CD4-positive, alpha-beta T cell treated with Interleukin-6 at 100 ng/mL for 8 hours (primary cell): ENCODE data around the gene BANF1.
A peak's percentile ranks its signal among the peaks of the same experiment; 100 is the strongest.

Source experiments
- DNase-seq: peaks from one replicate; pipeline ENCODE4 v3.0.0-alpha.2; 2020; ENCODE audit warnings: mixed read lengths, low spot score

The BANF1 gene

GRCh38 chr11:66039765-66040164 is 37.5 kb downstream of the BANF1 start:
- DNase-seq = no peak

DNA sequence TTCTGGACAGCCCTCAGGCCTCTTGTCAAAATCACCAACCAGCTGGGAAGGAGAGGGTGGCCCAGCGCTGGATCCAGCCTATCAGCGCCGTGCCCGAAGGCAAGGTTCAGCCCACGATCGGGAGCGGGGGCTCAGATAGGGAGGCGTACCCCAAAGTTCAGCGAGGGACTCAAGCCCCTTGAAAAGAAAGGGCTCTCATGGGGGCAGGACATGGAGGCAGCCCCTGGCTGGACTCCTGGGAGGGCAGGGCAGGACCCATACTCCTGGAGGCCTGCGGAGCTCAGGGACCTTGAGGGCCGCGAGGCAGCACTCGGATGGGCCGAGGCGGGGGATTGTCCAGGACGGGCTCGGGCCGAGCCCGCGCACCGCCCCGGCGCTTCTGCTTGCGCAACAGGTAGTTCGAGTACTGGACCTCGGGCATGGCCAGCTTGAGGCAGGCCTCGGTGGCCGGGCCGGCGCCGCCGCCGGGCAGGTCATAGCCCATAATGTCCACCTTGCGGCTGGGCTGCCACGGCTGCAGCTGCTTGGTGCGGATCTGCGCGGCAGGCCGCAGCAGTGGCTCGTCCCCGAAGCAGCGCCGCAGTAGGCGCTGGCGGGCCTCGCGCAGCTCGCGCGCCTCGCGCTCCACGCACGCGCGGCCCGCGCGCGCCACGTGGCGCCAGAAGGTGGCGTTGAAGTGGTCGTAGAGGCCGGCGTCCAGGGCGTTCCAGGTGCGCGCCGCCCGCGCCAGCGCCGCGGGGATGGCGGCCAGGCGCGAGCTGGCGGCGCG is 40.1 kb downstream of the BANF1 start:
- no peak for DNase-seq

DNA sequence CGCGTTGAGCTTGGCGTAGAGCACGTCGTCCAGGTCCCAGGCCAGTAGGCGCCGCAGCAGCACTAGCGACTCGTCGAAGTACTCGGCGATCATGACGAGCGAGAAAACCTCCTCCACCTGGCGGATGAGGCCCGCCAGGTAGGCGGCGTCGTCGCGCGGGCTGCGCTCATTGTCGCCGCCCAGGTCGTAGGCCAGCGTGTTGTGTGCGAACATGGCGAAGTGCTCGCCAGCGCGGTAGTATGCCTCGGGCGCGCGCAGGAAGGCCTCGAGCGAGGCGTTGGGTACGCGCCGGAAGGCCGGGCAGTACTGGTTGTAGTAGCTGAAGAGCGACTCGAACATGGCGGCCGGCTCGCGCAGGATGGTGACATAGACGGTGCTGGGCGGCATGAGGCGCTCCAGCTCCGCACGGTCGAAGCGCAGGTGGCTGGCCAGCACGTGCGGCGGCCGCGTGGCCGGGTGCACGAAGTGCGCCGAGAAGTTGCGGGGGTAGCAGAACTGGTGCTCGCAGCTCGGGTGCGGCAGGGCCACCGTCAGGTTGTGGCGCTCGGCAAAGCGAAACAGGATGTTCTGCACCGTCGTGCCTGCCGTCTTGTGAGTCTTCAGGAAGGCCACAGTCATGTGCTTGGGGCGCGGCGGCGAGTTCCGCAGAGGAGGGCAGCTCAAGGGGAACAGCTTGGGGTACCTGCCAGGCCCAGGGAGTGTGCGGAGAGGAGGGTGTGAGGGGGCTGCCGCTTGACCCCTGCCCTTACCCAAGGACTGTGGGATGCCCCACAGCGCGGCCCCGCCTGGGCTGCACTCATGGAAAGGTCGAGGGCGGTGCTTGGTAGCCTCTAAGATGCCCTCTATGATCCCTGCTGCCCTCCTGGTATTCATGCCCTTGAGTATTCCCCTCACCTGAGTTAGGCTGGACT is 40.9 kb downstream of the BANF1 start:
- no peak for DNase-seq

DNA sequence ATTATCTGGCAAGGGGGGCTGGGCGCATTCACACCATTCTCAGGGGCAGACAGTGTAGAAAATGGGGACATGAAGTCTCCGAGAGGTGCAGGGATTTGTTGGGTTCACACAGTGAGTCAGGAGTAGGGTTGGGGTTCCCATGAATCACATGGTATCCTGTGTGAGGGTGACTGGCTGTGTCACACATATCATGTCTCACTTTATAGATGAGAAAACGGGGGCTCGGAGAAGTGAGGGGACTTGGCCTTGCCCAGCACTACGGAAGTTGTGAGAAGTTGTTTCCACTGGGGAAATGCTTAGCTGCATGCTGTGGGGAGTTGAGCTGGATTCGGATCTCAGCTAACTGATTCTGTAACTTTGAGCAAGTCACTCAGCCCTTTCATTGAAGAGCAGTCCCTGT is 42.5 kb downstream of the BANF1 start:
- DNase-seq = no peak

- DNase-seq = peak; percentile 79
These were observed 42.9 kb downstream of the BANF1 start for GRCh38 chr11:66045177-66045639.

DNA sequence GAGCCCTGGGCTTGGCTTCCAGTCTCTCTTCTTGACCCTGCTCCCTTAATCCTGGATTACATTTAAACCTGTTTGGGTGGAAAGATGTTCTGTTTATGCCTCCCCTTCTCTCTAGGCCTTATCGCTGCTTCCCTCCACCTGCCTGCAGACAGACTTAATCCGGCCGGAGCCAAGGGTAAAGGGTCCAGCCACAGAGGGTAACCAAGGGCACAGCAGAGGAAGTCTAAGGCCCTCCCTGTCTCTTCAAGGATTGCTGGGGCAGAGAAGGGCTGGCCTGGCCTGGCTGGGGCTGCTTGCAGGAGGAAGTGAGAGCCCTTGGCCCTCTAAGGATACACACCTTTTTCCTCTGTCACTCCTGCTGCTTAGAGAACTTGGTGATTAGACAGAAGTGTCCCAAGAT is 44.6 kb downstream of the BANF1 start:
- DNase-seq = no peak

- DNase-seq = no peak
These were observed 45.5 kb downstream of the BANF1 start for GRCh38 chr11:66047541-66048365.

GRCh38 chr11:66048547-66049323 is 46.4 kb downstream of the BANF1 start, which contains the start of gene GAL3ST3:
Gene GAL3ST3, minus strand, starts transcription at chr11:66049161. Its CDS starts 3,746 bp downstream, at chr11:66045415.
- no peak for DNase-seq

GRCh38 chr11:66050581-66051231 is 48.4 kb downstream of the BANF1 start:
- DNase-seq = no peak

DNA sequence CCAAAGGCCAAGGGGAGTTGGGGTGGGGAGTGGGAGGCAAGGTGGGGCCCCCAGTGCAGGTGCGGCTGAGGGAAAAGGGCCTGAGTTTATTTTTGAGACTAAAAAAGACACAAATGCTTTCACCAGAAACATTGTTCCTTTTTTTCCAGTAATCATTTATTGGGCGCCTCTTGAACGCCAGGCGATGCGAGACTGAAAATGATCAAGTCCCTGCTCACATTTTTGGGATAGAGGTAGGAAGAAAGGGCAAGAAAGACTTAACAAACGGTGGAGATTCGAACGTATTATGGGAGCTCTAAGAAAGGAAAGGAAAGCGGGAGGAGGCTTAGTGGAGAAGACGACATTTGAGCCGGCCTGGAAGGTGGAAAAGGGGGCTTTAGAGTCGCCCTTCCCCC is 49.1 kb downstream of the BANF1 start:
- no peak for DNase-seq

GRCh38 chr11:66051766-66052663 is 49.7 kb downstream of the BANF1 start, which contains the start of gene SF3B2:
Gene SF3B2, plus strand, starts transcription at chr11:66052364. Its CDS starts 21 bp downstream, at chr11:66052385.
- peak; percentile 97 for DNase-seq

GRCh38 chr11:66052664-66052982 is 50.3 kb downstream of the BANF1 start:
- no peak for DNase-seq
